HG03342 (cell line): ENCODE data around the gene SYT9.

Experiments
- ATAC-seq: cut with Tn5 transposase; IDR thresholded peaks from one replicate; pipeline ENCODE4 v1.9.1; 2021; ENCODE audit warnings: mild to moderate bottlenecking, moderate library complexity; ENCODE audit not compliant: unreplicated experiment

The SYT9 gene

GRCh38 chr11:7462706-7463105 is 211.0 kb downstream of the SYT9 start:
- no peak for ATAC-seq

GRCh38 chr11:7467652-7468051 is 215.9 kb downstream of the SYT9 start:
- peak; percentile 52 for ATAC-seq

GRCh38 chr11:7469351-7469865 is 217.7 kb downstream of the SYT9 start:
- no peak for ATAC-seq

DNA sequence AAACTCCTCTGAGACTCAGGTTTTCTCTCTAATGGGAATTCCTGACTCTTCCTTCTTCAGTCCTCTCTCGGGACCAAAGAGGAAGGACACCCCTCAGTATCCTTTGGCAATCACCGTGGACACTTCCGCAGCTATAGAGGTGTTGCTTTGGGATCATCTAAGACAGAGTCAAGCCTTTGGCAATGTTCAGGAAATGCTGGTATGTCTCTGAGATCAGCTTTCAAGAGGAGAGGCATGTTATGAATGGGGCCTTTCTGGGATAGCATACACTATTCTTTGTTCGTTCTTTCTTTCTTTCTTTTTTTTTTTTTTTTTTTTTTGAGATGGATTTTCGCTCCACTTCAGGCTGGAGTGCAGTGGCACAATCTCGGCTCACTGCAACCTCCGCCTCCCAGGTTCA is 219.4 kb downstream of the SYT9 start:
- ATAC-seq = no peak

DNA sequence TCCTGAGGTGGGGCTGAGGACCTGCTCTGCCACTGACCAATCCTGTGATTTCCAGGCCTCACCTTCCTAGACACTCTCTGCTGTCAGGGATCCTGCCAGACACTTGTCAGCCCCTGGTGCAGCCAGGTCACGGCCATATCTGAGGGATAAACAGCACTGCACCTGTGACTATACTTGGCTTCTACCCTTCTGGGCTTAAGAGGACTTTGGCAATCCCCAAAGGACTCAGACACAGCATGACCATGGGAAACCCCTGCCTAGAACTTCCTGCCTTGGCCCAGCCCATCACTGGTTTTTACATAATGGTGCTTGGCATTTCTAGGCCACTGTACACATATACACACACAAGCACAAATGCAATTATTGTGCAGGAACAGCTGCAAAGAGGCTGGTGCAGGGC is 222.0 kb downstream of the SYT9 start:
- peak; percentile 85 for ATAC-seq

DNA sequence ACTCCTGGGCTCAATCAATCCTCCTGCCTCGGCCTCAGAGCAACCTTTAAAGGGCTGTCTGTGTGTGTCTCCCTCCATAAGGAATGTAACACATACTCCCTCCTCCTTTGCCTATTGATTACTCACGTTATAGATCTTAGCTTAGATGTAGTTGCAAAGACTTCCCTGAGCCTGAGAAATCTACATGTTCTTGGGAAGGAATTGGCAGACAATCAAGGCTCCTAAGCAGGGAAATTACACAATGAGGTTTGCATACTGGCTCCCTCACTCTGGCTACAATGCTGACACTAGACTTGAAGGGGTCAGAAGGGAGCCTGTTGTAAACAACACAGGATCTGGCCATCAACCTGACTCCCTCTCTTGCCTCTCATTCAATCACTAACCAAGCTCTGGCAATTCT is 228.4 kb downstream of the SYT9 start:
- ATAC-seq = no peak

GRCh38 chr11:7484131-7484530 is 232.4 kb downstream of the SYT9 start:
- ATAC-seq = no peak

GRCh38 chr11:7484645-7485044 is 232.9 kb downstream of the SYT9 start:
- ATAC-seq = no peak

DNA sequence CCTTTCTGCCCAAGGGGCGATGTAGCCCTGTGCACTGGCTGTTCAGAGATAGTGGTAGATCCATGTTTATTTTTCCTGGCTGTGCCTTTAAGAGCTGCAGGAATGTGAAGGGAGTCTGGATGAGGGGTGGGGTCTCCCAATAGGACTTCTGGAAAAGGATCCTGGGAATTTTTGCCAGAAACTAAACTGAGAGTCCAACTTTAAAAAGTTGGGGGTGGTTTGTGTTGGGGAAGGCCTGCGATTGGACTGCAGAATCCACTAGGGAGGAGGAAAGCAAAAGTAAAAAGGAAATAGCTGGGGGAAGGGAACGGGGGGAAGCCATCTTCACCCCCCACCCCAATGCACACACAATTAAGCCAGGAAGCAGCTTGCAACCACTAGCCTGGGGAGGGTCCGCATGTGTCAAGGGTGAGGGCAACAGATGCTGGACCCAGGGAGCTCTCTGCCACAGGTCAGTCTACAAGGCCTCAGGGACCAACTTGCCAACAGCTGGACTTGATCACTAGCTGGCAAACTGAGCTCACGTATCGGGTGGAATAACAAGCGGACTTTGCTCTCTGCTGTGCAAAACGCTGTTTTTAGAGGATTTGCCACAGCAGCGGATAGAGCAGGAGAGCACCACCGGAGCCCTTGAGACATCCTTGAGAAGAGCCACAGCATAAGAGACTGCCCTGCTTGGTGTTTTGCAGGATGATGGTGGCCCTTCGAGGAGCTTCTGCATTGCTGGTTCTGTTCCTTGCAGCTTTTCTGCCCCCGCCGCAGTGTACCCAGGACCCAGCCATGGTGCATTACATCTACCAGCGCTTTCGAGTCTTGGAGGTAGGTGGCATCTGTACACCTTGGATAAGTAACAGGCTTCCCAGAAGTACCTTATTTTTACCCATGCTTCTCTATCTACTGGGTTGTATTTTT is 233.7 kb downstream of the SYT9 start, which contains the start of gene OLFML1:
Gene OLFML1, plus strand, starts transcription at position 321 of the 912 bp plus-strand sequence. Its CDS starts 370 bp downstream, at position 691.
- no peak for ATAC-seq

DNA sequence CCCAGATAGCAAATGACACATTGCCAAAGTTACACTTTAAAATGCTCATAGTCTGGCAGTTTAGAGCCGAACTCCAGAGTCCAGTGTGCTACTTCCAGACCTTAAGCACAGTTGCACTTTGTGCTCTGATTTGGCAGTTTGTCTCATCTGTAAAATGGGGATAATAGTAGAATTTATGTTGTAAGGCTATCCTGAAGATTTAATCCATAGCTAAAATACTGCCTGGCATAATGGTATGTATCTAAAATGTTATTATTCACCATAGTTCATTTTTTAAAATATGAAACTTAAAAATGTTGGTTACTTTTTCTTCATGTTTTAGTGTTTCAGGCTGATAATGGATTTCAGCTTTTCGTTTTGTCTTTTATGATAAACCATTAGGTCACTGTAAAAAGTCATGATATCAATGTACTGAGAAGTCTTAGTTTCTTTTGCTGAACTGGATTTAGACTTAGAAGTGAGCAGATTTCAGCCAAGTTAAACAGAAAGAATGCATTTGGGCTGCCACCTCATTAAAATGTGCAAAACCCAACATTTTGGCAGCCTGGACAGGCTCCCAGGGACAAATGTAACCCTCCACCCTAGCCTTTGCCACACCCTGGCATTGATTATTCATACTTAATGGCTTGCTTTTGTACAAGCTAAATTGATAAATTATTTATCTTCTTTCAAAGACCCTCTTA is 234.5 kb downstream of the SYT9 start:
- no peak for ATAC-seq

GRCh38 chr11:7486781-7487140 is 235.1 kb downstream of the SYT9 start:
- ATAC-seq = no peak

DNA sequence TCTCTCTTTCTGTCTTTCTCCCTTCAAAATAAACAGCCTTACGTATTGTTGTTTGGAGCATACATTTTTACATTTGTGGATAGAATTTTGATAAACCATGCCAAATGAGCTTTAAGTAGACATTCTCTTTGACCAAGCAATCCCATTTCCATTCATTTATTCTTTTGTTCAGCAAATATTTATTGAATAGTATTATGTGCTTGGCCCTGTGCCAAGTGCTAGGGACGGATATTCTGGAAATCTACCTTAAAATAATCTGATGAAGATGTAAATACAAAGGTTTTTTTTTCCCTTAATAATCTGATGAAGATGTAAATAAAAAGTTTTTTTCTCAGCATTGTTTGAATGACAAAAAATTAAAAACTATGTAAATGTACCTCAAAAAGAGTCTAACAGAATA is 235.7 kb downstream of the SYT9 start:
- no peak for ATAC-seq

DNA sequence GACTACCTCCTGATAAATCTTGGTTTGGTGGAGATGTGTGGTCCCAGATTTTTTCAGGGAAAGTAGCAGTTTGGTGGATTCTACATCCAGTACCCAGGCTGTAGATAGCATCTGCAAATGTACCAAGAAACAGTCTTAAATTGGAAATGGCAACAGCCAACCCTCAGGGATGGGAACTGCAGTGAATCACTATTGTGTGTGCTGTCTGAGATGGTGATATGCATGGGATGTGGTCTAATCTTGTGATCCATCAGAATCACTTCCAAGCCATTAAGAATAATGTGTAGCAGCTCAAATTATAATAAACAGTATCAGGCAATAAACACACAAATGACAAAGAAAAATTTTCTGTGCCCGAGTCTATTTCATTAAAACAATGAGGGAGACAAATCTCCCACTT is 237.0 kb downstream of the SYT9 start:
- ATAC-seq = no peak

GRCh38 chr11:7489376-7489775 is 237.7 kb downstream of the SYT9 start:
- no peak for ATAC-seq

- no peak for ATAC-seq
Measured at GRCh38 chr11:7490054-7490453, 238.3 kb downstream of the SYT9 start.

DNA sequence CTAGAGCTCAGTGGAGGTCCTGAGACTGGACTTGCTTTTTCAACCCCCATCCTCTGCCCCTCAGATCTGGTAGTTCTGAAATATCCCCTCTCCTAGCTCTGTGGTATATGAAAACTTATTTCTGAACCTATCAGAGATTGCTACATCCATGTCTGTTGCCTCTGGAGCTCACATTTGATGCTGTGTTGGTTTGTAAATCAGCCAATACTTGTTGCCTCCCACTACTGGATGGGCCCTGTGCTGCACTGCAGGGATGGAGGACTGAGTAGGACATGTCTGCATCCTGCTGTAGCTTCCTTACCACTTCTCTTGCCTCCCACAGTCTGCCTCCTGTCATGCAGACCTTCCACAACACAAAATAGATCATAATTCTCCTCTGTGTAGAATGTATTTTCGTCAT is 238.8 kb downstream of the SYT9 start:
- no peak for ATAC-seq

DNA sequence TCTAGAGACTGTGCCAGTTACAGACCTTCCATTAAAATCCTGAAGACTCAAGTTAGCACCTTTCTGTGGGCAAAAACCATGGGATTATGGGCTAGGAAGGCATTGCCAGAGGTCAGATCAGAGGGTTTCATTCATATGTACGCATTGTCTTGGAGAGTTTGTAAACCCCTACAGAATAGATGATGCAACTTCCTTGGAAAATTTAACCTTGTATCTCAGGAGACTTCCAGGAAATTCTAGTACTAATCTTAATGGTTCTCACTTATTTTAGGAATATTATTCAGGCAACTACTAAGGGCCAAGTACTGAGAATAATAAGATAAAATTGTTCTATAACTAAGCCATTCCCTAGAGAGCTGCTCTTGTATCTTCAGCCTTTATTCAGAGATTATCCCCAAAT is 240.5 kb downstream of the SYT9 start:
- no peak for ATAC-seq

- no peak for ATAC-seq
Measured at GRCh38 chr11:7493670-7494069, 242.0 kb downstream of the SYT9 start.

GRCh38 chr11:7494086-7494745 is 242.5 kb downstream of the SYT9 start:
- ATAC-seq = no peak

- ATAC-seq = peak; percentile 95
Measured at GRCh38 chr11:7495882-7496551, 244.3 kb downstream of the SYT9 start.

GRCh38 chr11:7498193-7498592 is 246.5 kb downstream of the SYT9 start:
- no peak for ATAC-seq
